ENCODE results near the gene PPP1R14D.

- TF ChIP-seq CTCF (IDR thresholded peaks at IDR 0.05; ENCODE audit: low read depth, low read length, poor library complexity, severe bottlenecking) (no peak), EZH2phosphoT487 (IDR thresholded peaks at IDR 0.05; ENCODE audit: borderline replicate concordance, low read length) (no peak)
Measured at GRCh38 chr15:40785164-40785563, 43.3 kb downstream of the PPP1R14D start.

Measured in DOHH2 (cell line).